NCI-H2029 treated with DMSO at 0.1 percent for 48 hours (cell line): Measurements from ENCODE around the gene IL7R.
"Not testable (repeated sequence)": the region's sequence is repeated elsewhere in the genome, so short reads cannot be mapped to it uniquely, and the experiment has no call there.

ENCODE experiments used
- DNase-seq: peaks from one replicate; lab custom pipeline; 2025; lab: John Stamatoyannopoulos, UW

The IL7R gene

GRCh38 chr5:35876454-35876853 is 19.8 kb downstream of the IL7R start:
- no peak for DNase-seq

DNA sequence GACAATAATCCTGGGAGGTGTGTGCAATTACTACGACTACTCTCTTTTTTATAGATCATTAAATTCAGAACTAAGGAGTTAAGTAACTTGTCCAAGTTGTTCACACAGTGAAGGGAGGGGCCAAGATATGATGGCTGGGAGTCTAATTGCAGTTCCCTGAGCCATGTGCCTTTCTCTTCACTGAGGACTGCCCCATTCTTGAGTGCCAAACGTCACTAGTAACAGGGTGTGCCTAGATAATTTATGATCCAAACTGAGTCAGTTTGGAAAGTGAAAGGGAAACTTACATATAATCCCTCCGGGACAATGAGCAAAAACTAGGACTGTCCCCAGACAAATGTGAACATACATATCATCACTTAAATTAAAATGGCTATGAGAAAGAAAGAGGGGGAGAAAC is 20.2 kb downstream of the IL7R start:
- no peak for DNase-seq

DNA sequence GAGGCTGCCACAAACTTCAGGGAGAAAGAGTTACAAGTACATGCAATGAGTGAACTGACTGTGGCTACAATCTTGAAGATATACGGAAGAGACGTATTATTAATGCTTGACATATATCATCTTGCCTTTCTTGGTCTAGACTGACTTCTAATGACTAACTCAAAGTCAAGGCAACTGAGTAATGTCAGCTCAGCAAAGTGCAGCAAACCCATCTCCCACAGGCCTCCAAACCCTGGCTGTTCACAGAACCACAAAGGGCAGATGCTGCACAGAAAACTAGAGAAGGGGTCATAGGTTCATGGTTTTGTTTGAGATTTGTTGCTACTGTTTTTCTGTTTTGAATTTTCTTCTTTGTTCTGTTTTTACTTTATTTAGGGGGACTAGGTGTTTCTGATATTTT is 21.0 kb downstream of the IL7R start:
- DNase-seq, result no peak

DNA sequence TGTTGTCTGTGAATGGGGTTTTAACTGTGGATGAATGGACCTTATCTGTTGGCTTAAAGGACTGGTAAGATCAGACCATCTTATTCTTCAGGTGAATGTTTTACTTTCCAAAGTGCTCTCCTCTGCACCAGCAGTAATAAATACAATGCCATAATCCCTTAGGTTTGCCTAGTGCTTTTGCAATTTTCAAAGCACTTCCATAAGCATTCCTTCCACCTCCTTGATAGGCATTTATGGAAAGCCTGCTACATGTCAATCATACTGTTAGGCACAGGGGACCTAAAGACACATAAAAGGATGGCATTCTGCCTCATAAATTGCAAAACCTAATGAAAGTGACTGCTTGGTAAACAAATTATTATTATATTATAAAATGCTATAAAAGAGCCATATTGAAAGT is 21.4 kb downstream of the IL7R start:
- DNase-seq, result no peak

GRCh38 chr5:35879096-35879495 is 22.4 kb downstream of the IL7R start:
- no peak for DNase-seq

DNA sequence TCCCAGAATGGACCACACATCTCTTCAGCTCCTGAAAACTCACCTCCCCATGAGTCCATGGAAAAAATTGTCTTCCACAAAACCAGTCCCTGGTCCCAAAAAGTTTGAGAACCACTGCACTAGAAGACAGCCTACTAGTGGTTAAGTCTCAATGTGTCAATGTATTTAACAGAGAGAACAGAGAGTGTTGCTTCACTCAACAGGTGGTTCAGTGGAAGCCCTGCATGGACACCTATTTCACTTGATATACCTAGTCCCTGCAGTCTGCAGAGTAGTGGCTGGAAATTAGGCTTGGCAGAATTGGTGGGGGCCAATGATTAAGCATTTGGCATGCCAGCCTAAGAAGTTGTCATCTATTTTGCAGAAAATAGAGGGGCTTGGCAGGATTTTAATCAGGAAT is 23.0 kb downstream of the IL7R start:
- no peak for DNase-seq

GRCh38 chr5:35880156-35880555 is 23.5 kb downstream of the IL7R start:
- DNase-seq, result no peak

- no peak for DNase-seq
Measured at GRCh38 chr5:35881758-35882157, 25.1 kb downstream of the IL7R start.

DNA sequence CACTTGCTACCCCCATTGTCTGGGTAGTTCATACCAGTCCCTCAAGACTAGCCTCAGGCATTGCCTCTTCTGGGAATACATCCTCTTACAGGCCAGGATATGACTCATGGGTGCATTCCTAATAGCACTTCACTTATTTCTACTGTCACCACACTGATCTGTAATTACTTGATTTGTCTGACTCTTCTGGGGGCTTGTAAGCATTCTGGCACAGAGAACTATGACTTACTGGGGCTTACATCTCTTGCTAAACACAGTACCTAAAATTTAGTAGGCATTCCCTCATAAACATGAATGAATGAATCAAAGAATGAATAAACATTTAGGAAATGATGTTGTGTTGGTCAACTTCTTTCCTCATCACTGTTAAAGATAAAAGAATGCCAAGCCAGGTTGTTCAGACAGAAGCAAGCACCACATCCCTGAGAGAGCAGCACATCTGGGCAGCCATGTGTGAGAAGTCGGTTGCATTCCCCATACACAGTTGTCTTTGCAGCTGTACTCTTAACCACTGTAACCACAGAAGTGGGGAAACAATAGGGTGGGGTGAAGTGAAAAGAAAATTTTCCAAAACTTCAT is 27.6 kb downstream of the IL7R start:
- no peak for DNase-seq

- no peak for DNase-seq
Measured at GRCh38 chr5:35884773-35885172, 28.1 kb downstream of the IL7R start.

DNA sequence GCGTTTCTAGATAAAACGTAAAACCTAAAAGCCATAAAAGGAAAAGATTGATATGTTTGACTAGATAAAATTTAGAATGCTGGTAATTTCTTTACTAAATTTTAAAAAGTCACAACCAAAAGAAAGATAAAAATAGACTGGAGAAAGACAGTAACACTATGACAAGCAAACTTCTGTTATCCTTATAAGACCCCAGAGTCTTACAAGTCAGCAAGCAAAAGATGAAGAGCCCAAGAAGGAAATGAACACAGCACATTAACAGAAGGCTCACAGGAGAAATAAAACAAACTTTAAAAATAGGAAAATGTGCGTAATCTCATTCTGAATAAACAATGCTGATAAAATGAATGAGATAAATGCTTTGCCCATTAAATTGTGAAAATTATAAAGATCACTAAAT is 29.7 kb downstream of the IL7R start:
- no peak for DNase-seq

GRCh38 chr5:35887321-35888100 is 30.8 kb downstream of the IL7R start:
- DNase-seq, result no peak

- no peak for DNase-seq
Measured at GRCh38 chr5:35890021-35891020, 33.6 kb downstream of the IL7R start.

- not testable (repeated sequence) for DNase-seq
Measured at GRCh38 chr5:35892799-35893198, 36.1 kb downstream of the IL7R start.

DNA sequence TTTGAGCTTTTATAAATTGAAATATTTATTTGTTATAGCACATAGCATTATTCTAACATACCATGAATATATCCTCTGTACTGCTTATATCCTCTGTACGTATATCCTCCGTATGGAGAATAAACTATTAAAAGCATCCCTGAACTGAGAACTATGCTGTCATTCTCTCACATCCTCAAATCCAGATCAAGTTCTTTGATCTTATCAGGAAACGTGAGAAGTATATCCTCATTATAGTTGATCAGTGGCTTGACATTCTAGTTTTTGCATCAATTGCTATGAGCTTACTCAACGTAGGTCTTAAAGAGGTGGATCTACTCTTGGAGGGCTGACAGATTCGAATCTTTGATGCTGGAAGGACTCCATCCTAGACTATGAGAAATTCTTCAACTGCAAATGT is 37.4 kb downstream of the IL7R start:
- DNase-seq, result no peak

DNA sequence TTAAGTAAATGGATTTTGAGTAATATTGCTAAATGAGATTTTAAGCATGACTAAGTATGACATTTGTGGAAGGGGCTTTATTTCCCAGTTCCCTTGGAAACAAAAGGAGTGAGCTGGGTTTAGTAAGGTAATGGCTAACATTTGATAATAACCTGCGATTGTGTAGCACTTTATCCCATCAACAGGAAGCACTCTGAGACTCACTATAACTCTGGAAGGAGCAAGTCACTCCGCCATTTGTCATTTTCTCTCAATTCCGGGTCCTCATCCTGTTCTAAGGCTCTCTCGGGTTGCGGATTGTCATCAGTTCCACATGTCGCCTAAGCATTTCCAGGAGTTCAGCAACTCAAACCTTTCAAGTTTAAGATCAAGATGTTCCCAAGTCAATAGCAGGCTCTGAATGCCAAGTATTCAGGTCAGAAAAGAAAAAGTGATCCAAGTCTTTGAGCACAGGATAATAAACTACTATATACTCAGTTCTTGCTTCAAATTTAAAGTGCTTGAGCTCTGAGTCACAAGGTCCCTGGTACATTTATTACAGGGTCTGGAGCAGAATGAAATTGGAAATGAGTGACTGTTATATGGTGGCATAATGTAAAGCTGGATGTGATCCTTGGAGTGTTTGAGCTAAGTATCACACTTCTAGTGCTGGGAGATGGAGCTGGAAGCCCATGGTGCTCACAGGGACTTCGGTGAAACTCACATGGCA is 42.4 kb downstream of the IL7R start:
- DNase-seq, result no peak

DNA sequence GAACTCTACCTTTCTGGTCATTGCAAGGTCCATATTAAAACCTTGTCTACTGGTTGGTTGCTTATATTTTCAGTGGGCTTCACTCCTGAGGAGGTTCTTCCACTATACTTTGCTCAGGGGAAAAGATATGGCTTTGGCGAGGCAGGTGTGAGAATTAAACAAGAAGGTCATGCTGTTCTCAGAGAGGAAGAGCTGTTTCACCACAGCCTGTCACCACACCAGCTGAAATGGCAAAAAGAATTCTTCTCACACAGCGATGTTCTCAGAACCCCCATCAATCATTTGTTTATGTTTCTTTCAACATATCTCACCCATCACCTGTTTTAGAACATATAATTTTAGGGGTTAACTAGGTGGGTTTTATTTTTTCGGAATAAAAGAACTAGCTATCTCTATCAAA is 43.1 kb downstream of the IL7R start:
- no peak for DNase-seq

GRCh38 chr5:35900972-35901695 is 44.4 kb downstream of the IL7R start:
- no peak for DNase-seq

DNA sequence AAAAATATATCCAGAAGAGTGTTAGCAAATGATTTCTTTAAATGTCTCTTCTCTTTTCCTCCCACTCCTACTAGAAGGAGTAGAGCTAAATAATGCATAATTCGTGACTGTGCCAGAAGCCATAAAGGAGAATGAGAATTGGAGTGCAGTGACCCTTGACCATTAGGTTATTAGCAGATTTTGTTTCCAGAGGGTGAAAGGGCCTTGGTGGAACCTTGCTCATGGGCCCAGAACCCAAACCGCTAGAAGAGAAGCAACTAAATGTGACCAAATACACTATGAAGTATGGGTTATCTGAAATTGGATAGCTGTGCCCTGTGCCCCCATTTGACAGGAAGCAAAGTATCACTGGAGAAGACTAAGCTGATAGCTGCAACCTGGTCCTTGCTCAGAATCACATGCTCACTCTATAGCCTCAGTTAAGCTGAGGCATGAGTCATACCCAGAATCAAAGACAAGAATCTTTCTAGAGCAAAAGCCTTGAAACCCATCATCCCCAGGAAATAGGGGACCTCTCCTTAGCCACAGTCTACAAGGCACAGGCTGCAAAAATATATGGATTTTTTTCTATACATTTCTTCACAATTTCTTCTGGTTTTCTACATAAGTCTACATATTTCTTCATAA is 45.5 kb downstream of the IL7R start:
- DNase-seq, result no peak

- DNase-seq, result no peak
Measured at GRCh38 chr5:35903631-35904203, 47.0 kb downstream of the IL7R start.
